GM10248 (cell line): ENCODE data around the gene KCNQ2.

Source experiments
- CTCF ChIA-PET: fragments of 300-600 bp; sonication (Branson Sonifier 250); formaldehyde crosslinking; extraction: SDS; loops from one replicate; lab custom pipeline; 2021; ENCODE audit warnings: antibody characterized with exemption; lab: Yijun Ruan, JAX
- POLR2A ChIA-PET: fragments of 350-650 bp; sonication (Branson Sonifier 250); formaldehyde crosslinking; extraction: SDS; loops from one replicate; lab custom pipeline; 2020; ENCODE audit warnings: antibody characterized with exemption; lab: Yijun Ruan, JAX
- DNase-seq: peaks from one replicate; pipeline ENCODE4 v3.0.0; 2012; ENCODE audit errors: extremely low spot score
- TF ChIP-seq, protein P1 (sequence below): IDR thresholded peaks from 2 replicates; pipeline ENCODE4 v1.5.1; 2012; ENCODE audit warnings: mild to moderate bottlenecking, low read depth; ENCODE audit errors: extremely low read depth, missing control alignments, control extremely low read depth

KCNQ2 gene

DNA sequence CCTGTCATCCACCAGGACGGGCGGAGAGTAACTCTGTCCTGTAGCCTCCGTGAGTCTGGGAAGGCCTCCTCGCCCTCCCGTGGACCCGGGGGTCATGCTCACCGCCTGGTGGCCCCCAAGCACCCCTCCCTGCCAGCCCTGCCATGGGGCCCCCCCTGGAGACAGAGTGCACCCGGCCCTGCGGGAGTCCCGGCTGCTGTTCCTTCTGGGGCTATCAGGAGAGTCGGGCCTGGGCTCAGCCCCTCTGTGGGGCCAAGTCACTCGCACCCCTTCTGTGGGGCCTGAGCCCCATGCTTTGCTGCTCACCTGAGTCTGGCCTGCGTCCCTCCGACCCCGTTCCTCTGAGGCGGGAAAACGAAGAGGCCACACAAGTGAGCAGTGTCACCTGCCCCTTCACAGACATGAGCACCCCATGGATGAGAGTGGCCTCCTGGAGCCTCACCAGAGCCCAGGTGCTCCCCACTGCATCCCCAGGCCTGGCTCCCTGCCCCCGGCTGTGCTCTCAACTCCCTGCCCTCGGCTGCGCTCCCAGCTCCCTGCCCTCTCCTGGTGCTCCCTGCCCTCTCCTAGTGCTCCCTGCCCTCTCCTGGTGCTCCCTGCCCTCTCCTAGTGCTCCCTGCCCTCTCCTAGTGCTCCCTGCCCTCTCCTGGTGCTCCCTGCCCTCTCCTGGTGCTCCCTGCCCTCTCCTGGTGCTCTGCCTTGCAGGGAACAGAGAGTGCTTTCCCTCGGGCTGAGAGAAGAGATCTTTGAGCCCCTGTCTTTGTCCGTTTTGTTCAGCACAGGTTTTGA, 106.7 kb downstream of the KCNQ2 start:
- TF ChIP-seq, protein P1, sequence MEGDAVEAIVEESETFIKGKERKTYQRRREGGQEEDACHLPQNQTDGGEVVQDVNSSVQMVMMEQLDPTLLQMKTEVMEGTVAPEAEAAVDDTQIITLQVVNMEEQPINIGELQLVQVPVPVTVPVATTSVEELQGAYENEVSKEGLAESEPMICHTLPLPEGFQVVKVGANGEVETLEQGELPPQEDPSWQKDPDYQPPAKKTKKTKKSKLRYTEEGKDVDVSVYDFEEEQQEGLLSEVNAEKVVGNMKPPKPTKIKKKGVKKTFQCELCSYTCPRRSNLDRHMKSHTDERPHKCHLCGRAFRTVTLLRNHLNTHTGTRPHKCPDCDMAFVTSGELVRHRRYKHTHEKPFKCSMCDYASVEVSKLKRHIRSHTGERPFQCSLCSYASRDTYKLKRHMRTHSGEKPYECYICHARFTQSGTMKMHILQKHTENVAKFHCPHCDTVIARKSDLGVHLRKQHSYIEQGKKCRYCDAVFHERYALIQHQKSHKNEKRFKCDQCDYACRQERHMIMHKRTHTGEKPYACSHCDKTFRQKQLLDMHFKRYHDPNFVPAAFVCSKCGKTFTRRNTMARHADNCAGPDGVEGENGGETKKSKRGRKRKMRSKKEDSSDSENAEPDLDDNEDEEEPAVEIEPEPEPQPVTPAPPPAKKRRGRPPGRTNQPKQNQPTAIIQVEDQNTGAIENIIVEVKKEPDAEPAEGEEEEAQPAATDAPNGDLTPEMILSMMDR, result no peak
- ChIA-PET POLR2A (no interaction called here), CTCF (interaction anchor here (1.2 kb wide), 1 partner anchor 15 kb away, joined by 4 read pairs; no protein-coding TSS in a partner anchor)
- no peak for DNase-seq

DNA sequence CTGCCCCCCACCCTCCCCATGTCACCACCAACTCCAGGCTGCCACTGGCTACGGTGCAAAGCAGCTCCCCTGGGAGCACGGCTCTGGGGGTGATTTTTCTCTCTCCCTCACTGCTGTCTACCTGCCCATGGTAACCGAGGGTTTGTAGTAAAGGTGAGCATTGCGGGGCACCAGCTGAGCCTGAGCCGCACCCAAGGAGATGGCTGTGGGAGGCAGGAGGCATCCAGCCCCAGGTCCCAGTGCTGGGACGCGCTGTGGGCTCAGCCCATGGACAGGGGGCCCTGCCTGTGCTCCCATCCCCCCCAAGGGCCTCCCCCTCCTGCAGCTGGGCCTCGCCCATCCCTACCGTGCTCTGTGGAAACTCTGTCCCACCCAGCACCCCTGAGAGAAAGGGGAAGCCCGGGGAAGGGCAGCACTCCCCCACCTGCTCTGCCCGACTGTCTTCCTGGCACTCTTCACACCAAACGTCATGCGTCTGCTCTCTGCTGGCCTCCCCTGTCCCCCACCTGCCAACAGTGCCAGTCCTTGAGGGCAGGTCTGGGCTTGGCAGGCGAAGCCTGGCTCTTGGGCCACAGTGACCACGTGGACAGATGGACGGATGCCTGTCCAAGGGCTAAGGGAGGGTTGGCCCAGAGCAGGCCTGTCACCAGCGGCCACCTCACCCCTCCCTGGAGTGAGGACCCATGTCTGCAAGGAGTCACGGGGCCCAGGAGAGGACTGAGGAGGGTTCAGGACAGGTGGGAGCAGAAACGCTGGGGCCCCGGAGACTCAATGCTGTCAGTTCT, 107.5 kb downstream of the KCNQ2 start:
- ChIA-PET CTCF (no interaction called here), POLR2A (no interaction called here)
- TF ChIP-seq, protein P1, result no peak
- no peak for DNase-seq

DNA sequence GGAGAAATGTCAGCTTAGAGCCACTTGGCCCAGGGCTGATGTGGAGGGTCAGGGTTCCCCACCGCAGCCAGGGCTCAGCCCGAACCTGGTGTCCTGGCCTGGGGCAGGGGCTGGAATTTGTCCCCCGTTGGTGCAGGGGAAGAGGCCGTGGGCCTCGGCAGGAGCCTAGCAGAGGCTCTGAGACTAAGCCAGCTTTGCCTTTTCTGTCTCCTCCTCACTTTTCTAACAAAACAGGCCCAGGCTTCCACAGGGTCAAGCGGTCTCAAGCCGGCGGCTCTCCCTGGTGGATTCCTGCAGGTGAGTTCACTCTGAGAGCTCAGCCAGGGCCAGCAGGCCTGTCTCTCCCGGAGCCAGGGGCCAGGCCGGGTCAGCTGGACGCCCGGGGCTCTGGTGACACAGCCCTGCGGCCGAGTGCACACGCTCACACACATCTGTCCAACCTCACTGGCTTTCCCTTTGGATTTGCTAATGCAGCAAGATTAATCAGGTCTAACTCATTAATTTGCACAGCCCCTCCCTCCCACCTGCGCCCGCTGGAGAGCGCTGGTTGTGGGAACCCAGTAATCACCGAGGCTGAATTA, 108.4 kb downstream of the KCNQ2 start:
- POLR2A ChIA-PET, result interaction anchor here (0.6 kb wide), 1 partner anchor 507 kb away, joined by 3 read pairs; no protein-coding TSS in a partner anchor
- CTCF ChIA-PET, result no interaction called here
- no peak for DNase-seq
- TF ChIP-seq, protein P1, result no peak

DNA sequence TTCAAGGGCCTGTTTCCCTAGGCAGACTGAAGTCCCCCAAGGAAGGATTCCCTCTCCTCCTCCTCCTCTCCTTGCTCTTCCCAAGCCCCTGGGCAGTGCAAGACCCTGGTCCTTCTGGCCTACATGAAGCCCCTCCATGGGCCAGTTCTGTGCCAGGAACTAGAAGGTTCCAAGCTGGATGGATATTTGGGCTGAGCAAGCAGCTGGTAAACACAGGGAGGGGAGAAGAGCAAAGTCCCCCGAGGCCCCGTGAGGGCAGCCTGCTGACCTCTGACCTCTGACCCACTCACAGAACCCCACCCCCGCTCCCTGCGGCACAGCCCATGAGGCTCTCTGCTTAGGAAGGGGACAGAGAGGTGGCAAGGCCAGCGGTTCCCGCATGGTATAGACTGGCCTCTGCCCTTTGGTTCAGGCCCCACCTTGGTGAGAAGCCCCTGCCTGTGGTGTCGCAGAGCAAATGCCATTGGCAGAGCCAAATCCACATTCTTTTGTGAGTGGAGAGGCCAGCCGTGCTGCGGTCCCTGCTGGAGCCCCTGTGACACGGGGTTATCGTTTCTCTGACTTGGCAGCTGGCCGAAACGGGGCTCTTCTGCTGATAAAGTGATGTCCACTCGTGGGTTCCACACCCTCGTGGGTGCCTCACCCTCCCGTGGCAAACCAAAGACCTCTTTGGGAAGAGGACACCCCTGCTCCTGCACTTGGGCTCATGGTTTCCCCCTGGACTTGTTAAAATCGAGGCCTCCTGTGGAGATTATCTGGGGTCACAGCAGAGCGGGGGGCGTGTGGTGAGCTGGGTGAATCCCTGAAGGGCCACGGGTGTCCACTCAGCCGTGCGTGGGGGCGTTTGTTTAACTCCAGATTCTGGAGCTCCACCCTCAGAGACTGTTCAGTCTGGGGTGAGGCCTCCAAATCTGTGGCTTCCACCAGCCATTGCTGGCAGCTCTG, 109.2 kb downstream of the KCNQ2 start:
- CTCF ChIA-PET, result no interaction called here
- POLR2A ChIA-PET, result interaction anchor here (0.6 kb wide), 1 partner anchor 506 kb away, joined by 3 read pairs; no protein-coding TSS in a partner anchor
- no peak for DNase-seq
- TF ChIP-seq, protein P1, result no peak

DNA sequence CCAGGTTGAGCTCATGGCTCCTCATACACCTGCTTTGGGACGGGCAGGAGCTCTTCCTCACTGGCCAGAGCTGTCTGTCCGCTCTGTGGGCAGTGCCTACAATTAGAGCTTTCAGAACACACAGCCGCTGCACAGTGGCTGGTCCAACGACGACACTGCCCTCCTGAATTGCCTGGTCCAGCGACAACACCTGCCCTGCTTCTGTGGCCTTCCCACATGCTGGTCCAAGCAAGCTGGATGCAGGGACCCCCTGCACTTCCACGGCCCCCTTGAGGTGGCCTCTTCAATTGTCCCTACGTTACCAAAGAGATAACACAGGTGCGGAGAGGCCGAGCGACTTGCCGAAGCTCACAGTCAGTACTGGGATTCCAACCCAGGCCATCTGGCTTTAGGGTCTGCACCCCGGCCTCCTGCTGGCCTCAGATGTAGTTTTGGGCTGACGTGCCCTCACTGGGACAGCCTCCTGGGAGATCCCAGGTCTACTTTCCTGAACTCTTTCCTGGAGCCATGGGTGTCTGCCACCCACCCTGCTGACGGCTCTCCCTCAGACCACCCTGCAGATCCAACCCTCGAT, 109.9 kb downstream of the KCNQ2 start:
- CTCF ChIA-PET, result no interaction called here
- TF ChIP-seq, protein P1, result no peak
- no peak for DNase-seq
- POLR2A ChIA-PET, result no interaction called here
